Naive thymus-derived CD8-positive, alpha-beta T cell (primary cell): ENCODE data around the gene NQO1. TPM values are rescaled to one million over a fixed set of nuclear protein-coding genes. Genes with fewer than 3 reads are reported as not detected.
A peak's percentile ranks its signal among the peaks of the same experiment; 100 is the strongest.
"Not testable (repeated sequence)": the region's sequence is repeated elsewhere in the genome, so short reads cannot be mapped to it uniquely, and the experiment has no call there.

ENCODE experiments used
- ATAC-seq, 2 donors: fragments of 150-1000 bp; cut with Tn5 transposase in 1 of 2; sonication (Bioruptor Pico), chemical (Tn5 transposase) in 1 of 2; 1 replicate in 1 of 2; 2 replicates in 1 of 2; pipeline ENCODE4 v1.10.0; 2021; ENCODE audit warnings: mild to moderate bottlenecking in 2 of 2, moderate library complexity in 2 of 2
- POLR2A ChIA-PET: fragments of 350-600 bp; sonication (Branson Sonifier 250); formaldehyde crosslinking; loops from one replicate; lab custom pipeline; 2021; ENCODE audit warnings: antibody characterized with exemption; lab: Charles Lee
- DNase-seq, 10 donors: peaks; one replicate each; pipeline versions ENCODE4 v3.0.0 to v3.0.0-alpha.2; 2020 to 2022
- H3K27ac Mint-ChIP-seq, 10 donors: one replicate each; pipeline ENCODE4 v1.8.0; 2020 to 2022; ENCODE audit warnings: mild to moderate bottlenecking in 10 of 10, mixed read lengths in 10 of 10, moderate library complexity in 4 of 10, inconsistent platforms in 1 of 10
- H3K27me3 Mint-ChIP-seq, 5 donors: one replicate each; pipeline ENCODE4 v1.8.0; 2021 to 2022; ENCODE audit warnings: mixed read lengths in 5 of 5
- H3K36me3 Mint-ChIP-seq, 3 donors: one replicate each; pipeline ENCODE4 v1.8.0; 2020 to 2022; ENCODE audit warnings: mixed read lengths in 3 of 3, mild to moderate bottlenecking in 2 of 3, inconsistent platforms in 1 of 3
- H3K4me1 Mint-ChIP-seq, 4 donors: one replicate each; pipeline ENCODE4 v1.8.0; 2021 to 2022; ENCODE audit warnings: mixed read lengths in 4 of 4
- H3K4me3 Mint-ChIP-seq, 10 donors: one replicate each; pipeline ENCODE4 v1.8.0; 2020 to 2022; ENCODE audit warnings: mild to moderate bottlenecking in 10 of 10, mixed read lengths in 10 of 10, moderate library complexity in 6 of 10, inconsistent platforms in 1 of 10
- H3K9me3 Mint-ChIP-seq, 9 donors: one replicate each; pipeline ENCODE4 v1.8.0; 2020 to 2022; ENCODE audit warnings: mixed read lengths in 9 of 9, mild to moderate bottlenecking in 3 of 9, inconsistent platforms in 1 of 9, moderate library complexity in 1 of 9
- polyA plus RNA-seq, 3 donors: library from polyadenylated mRNA; unstranded; fragments of 300-500 nt; fragmentation: Illumina TruSeq; gene quantifications; one replicate each; pipeline ENCODE4 v1.2.3, GENCODE V29; 2021
- total RNA-seq, 8 experiments: library from RNA in 2 of 8; stranded (reverse) in 2 of 8; gene quantifications; one replicate each; pipeline ENCODE4 v1.2.3 and lab custom pipeline; 2021 to 2026

NQO1 gene
- total and polyA plus RNA-seq, 5 experiments from 2014 or later, result 2.5 to 4.1 (median 3.4) TPM

DNA sequence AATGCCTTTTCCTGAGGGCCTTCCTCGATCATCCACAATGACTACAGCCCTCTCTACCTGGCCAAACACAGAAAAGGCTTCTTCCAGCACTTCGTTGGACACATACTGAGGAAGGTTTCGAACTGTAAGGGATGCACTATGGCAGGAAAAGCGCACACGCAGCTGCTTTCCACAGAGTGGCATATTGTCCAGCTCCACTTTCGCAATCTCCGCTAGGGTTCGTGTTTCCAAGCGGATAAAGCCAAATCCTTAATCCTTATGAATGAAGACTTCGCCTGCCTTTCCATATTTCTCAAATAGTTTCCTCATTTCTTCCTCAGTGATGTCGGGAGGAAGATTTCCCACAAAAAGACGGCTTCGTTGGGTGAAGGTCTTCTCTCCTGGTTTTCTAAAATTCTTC is 31.0 kb upstream of the NQO1 start:
- H3K4me3 Mint-ChIP-seq, H3K36me3 Mint-ChIP-seq, H3K27ac Mint-ChIP-seq, DNase-seq, H3K9me3 Mint-ChIP-seq, H3K27me3 Mint-ChIP-seq, ATAC-seq, POLR2A ChIA-PET: not testable (repeated sequence)
- H3K4me1 Mint-ChIP-seq, result peaks cover 9 to 36% (median 29%) of the 10 kb centered on the region in 4 donors

GRCh38 chr16:69756705-69757104 is 30.3 kb upstream of the NQO1 start:
- POLR2A ChIA-PET, result no interaction called here
- Mint-ChIP-seq H3K4me1 (peaks cover 8 to 38% (median 30%) of the 10 kb centered on the region in 4 donors), H3K27ac (peak overlapping the region in 2 of 10 donors; percentile 27 to 66), H3K27me3 (no peaks in the 10 kb centered on the region), H3K4me3 (peak overlapping the region in 1 of 10 donors; percentile 25), H3K36me3 (peaks cover 3 to 9% (median 3%) of the 10 kb centered on the region in 3 donors), H3K9me3 (no peaks in the 10 kb centered on the region)
- ATAC-seq (no peak), DNase-seq (no peak)

- peak within 1 kb of the TSS; percentile 96 to 100 (median 100) for H3K4me3 Mint-ChIP-seq
- H3K27ac Mint-ChIP-seq, result peak within 1 kb of the TSS; percentile 98 to 100 (median 99)
- POLR2A ChIA-PET, result interaction anchor here (0.5 to 2.5 kb wide), 16 partner anchors 8 to 621 kb away, joined by 3 to 38 read pairs (median 5); partner anchors contain the start of genes NQO1, TERF2 and WWP2
- DNase-seq, result peak; percentile 91 to 99 (median 97)
- no peaks in the 10 kb centered on the region for H3K9me3 Mint-ChIP-seq
- peaks cover 3 to 23% (median 6%) of the 10 kb centered on the region in 3 donors for H3K36me3 Mint-ChIP-seq
- H3K27me3 Mint-ChIP-seq, result no peaks in the 10 kb centered on the region
- ATAC-seq, result peak; percentile 98
- H3K4me1 Mint-ChIP-seq, result peaks cover 8 to 35% (median 28%) of the 10 kb centered on the region in 4 donors
Observed at GRCh38 chr16:69754469-69755310, 28.3 kb upstream of the NQO1 start, which contains the start of gene NOB1. Gene NOB1, minus strand, starts transcription at chr16:69754926. Its CDS starts 16 bp downstream, at chr16:69754910.

- Mint-ChIP-seq H3K9me3 (no peaks in the 10 kb centered on the region), H3K4me1 (peaks cover 8 to 35% (median 28%) of the 10 kb centered on the region in 4 donors), H3K4me3 (peak overlapping the region; percentile 96 to 100 (median 100)), H3K27me3 (no peaks in the 10 kb centered on the region), H3K27ac (peak overlapping the region; percentile 98 to 100 (median 99)), H3K36me3 (peaks cover 3 to 28% (median 8%) of the 10 kb centered on the region in 3 donors)
- ATAC-seq, result no peak
- DNase-seq, result peak in 1 of 10 donors; percentile 7
- POLR2A ChIA-PET, result interaction anchor here (0.5 to 2.5 kb wide), 15 partner anchors 9 to 620 kb away, joined by 3 to 38 read pairs (median 5); partner anchors contain the start of genes NQO1, TERF2 and WWP2
Observed at GRCh38 chr16:69754143-69754468, 27.7 kb upstream of the NQO1 start.

GRCh38 chr16:69748694-69749345 is 22.5 kb upstream of the NQO1 start:
- H3K27ac Mint-ChIP-seq, result peak overlapping the region in 1 of 10 donors; percentile 40
- no peaks in the 10 kb centered on the region for H3K27me3 Mint-ChIP-seq
- ATAC-seq (no peak), DNase-seq (no peak)
- H3K4me3 Mint-ChIP-seq, result no peak overlapping the region
- peaks cover 4 to 80% (median 10%) of the 10 kb centered on the region in 3 donors for H3K36me3 Mint-ChIP-seq
- H3K9me3 Mint-ChIP-seq, result no peaks in the 10 kb centered on the region
- H3K4me1 Mint-ChIP-seq, result peaks cover 11 to 26% (median 23%) of the 10 kb centered on the region in 4 donors
- POLR2A ChIA-PET, result no interaction called here

GRCh38 chr16:69747115-69747514 is 20.8 kb upstream of the NQO1 start:
- DNase-seq (no peak), ATAC-seq (no peak)
- Mint-ChIP-seq H3K4me1 (peaks cover 5 to 9% (median 7%) of the 10 kb centered on the region in 4 donors), H3K4me3 (no peak overlapping the region), H3K27ac (peak overlapping the region in 4 of 10 donors; percentile 0 to 53 (median 16)), H3K9me3 (no peaks in the 10 kb centered on the region), H3K27me3 (no peaks in the 10 kb centered on the region), H3K36me3 (peaks cover 4 to 92% (median 13%) of the 10 kb centered on the region in 3 donors)
- POLR2A ChIA-PET, result interaction anchor here (0.7 kb wide), 1 partner anchor 66 kb away, joined by 5 read pairs; no protein-coding TSS in a partner anchor

GRCh38 chr16:69745959-69746358 is 19.6 kb upstream of the NQO1 start:
- peaks cover 4 to 94% (median 15%) of the 10 kb centered on the region in 3 donors for H3K36me3 Mint-ChIP-seq
- H3K27ac Mint-ChIP-seq, result peak overlapping the region in 2 of 10 donors; percentile 15 to 53
- POLR2A ChIA-PET, result interaction anchor here (0.5 to 1.5 kb wide), 2 partner anchors 9 to 13 kb away, joined by 6 read pairs; partner anchors contain the start of gene NOB1
- no peaks in the 10 kb centered on the region for H3K27me3 Mint-ChIP-seq
- H3K4me1 Mint-ChIP-seq, result peaks cover 0 to 6% (median 5%) of the 10 kb centered on the region in 4 donors
- DNase-seq (no peak), ATAC-seq (no peak)
- H3K9me3 Mint-ChIP-seq, result no peaks in the 10 kb centered on the region
- H3K4me3 Mint-ChIP-seq, result no peak overlapping the region

GRCh38 chr16:69745232-69745612 is 18.9 kb upstream of the NQO1 start:
- DNase-seq (no peak), ATAC-seq (no peak)
- H3K4me3 Mint-ChIP-seq, result no peak overlapping the region
- H3K27me3 Mint-ChIP-seq, result no peaks in the 10 kb centered on the region
- POLR2A ChIA-PET, result interaction anchor here (1.5 kb wide), 1 partner anchor 9 kb away, joined by 6 read pairs; the partner anchor contains the start of gene NOB1
- H3K9me3 Mint-ChIP-seq, result no peaks in the 10 kb centered on the region
- peak overlapping the region in 2 of 10 donors; percentile 37 to 71 for H3K27ac Mint-ChIP-seq
- H3K36me3 Mint-ChIP-seq, result peaks cover 4 to 94% (median 18%) of the 10 kb centered on the region in 3 donors
- peaks cover 0 to 6% (median 5%) of the 10 kb centered on the region in 4 donors for H3K4me1 Mint-ChIP-seq

GRCh38 chr16:69744363-69745231 is 18.2 kb upstream of the NQO1 start:
- POLR2A ChIA-PET, result interaction anchor here (1.5 kb wide), 1 partner anchor 10 kb away, joined by 6 read pairs; the partner anchor contains the start of gene NOB1
- DNase-seq, result no peak
- Mint-ChIP-seq H3K27ac (peak overlapping the region in 3 of 10 donors; percentile 51 to 94 (median 71)), H3K9me3 (no peaks in the 10 kb centered on the region), H3K4me1 (peaks cover 0 to 6% (median 5%) of the 10 kb centered on the region in 4 donors), H3K36me3 (peaks cover 4 to 98% (median 18%) of the 10 kb centered on the region in 3 donors), H3K27me3 (no peaks in the 10 kb centered on the region), H3K4me3 (no peak overlapping the region)
- ATAC-seq, result no peak

DNA sequence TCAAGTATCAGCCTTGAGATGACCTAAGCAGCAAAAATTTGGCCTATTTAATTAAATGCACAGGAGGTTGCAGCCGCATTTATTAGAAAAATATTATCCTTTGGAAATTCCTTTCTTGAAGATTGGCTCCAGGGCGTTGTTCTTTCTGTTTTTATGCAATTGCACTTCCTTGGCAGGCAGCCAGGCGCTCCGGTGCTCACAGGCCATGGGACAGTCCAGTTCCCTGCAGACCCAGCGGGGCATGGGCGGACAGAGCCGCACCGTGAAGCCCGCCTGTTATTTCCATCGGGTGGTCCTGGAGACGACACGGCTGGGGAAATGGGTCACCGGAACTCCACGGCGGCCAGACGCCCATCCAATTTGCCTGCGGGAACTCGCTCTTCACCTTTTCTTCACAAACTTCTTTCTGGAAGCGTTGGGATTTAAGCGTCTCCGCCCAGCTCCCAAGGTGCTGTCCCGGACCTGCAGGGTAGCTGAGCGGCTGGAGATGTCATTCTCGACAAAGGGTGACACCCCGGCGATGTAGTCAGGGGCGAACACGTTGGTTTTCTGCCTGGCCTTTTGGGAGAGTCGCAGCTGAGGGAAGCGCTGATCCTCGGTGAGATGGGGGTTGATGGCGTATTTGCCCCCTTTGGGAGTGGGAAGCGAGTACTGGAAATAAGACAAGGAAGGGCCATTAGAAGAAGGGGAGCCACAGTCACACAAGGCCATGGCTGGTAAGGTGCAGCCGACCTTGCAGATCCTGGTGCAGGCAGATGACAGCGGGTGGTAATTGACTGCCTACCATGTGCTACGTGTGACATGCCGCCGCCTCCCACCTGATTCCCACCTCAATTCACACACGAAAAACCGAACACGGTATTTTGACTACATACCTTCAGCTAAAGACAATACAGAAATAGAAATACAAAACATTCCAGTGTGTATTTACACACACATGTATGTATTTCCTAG is 15.9 kb upstream of the NQO1 start:
- no peak overlapping the region for H3K4me3 Mint-ChIP-seq
- POLR2A ChIA-PET, result no interaction called here
- peaks cover 0 to 6% (median 3%) of the 10 kb centered on the region in 4 donors for H3K4me1 Mint-ChIP-seq
- H3K27me3 Mint-ChIP-seq, result no peaks in the 10 kb centered on the region
- peak overlapping the region in 1 of 10 donors; percentile 73 for H3K27ac Mint-ChIP-seq
- peaks cover 4 to 75% (median 11%) of the 10 kb centered on the region in 3 donors for H3K36me3 Mint-ChIP-seq
- no peaks in the 10 kb centered on the region for H3K9me3 Mint-ChIP-seq
- DNase-seq (no peak), ATAC-seq (no peak)

GRCh38 chr16:69741519-69741918 is 15.2 kb upstream of the NQO1 start:
- peak overlapping the region in 2 of 10 donors; percentile 29 to 53 for H3K27ac Mint-ChIP-seq
- POLR2A ChIA-PET, result no interaction called here
- H3K36me3 Mint-ChIP-seq, result peaks cover 4 to 69% (median 11%) of the 10 kb centered on the region in 3 donors
- DNase-seq (no peak), ATAC-seq (no peak)
- H3K4me1 Mint-ChIP-seq, result peaks cover 0 to 6% (median 2%) of the 10 kb centered on the region in 4 donors
- H3K27me3 Mint-ChIP-seq, result no peaks in the 10 kb centered on the region
- no peaks in the 10 kb centered on the region for H3K9me3 Mint-ChIP-seq
- H3K4me3 Mint-ChIP-seq, result no peak overlapping the region
